Measurements from ENCODE around the gene ASXL1. TPM values are rescaled to one million over a fixed set of nuclear protein-coding genes. Genes with fewer than 3 reads are reported as not detected.
"Not testable (repeated sequence)": the region's sequence is repeated elsewhere in the genome, so short reads cannot be mapped to it uniquely, and the experiment has no call there.

ASXL1 gene
- total RNA-seq, 2 donors from 2014 or later: 74.5 to 135 TPM

- no peak for TF ChIP-seq CTCF (IDR thresholded peaks at IDR 0.05)
- DNase-seq (ENCODE audit: low spot score) (no peak), ATAC-seq (ENCODE audit: insufficient number of reproducible peaks, low FRiP score, low read depth) (no peak)
- H3K9me3 ChIP-seq: no peaks in the 10 kb centered on the region
- no peak overlapping the region for H3K27ac ChIP-seq
- no peaks in the 10 kb centered on the region for H3K27me3 ChIP-seq (replicated peaks; ENCODE audit: insufficient read depth)
- no peak overlapping the region for H3K4me3 ChIP-seq
- H3K36me3 ChIP-seq: no peaks in the 10 kb centered on the region
- peaks cover 0 to 6% of the 10 kb centered on the region in 2 donors for H3K4me1 ChIP-seq (ENCODE audit: control insufficient read depth in 1 of 2, low read depth in 2 of 2)
Observed at GRCh38 chr20:32404017-32404416, 45.9 kb downstream of the ASXL1 start.

- peaks cover 0 to 6% of the 10 kb centered on the region in 2 donors for H3K4me1 ChIP-seq (ENCODE audit: control insufficient read depth in 1 of 2, low read depth in 2 of 2)
- no peaks in the 10 kb centered on the region for H3K9me3 ChIP-seq
- TF ChIP-seq CTCF (IDR thresholded peaks at IDR 0.05): no peak
- no peaks in the 10 kb centered on the region for H3K27me3 ChIP-seq (replicated peaks; ENCODE audit: insufficient read depth)
- no peak for DNase-seq (ENCODE audit: low spot score)
- H3K27ac ChIP-seq: no peak overlapping the region
- no peak for ATAC-seq (ENCODE audit: insufficient number of reproducible peaks, low FRiP score, low read depth)
- H3K4me3 ChIP-seq: no peak overlapping the region
- no peaks in the 10 kb centered on the region for H3K36me3 ChIP-seq
Observed at GRCh38 chr20:32406701-32407100, 48.6 kb downstream of the ASXL1 start.

- not testable (repeated sequence) for H3K4me3 ChIP-seq; DNase-seq (ENCODE audit: low spot score); H3K36me3 ChIP-seq; H3K27ac ChIP-seq; H3K27me3 ChIP-seq (replicated peaks; ENCODE audit: insufficient read depth); ATAC-seq (ENCODE audit: insufficient number of reproducible peaks, low FRiP score, low read depth); H3K9me3 ChIP-seq; H3K4me1 ChIP-seq (ENCODE audit: control insufficient read depth in 1 of 2, low read depth in 2 of 2)
Observed at GRCh38 chr20:32407131-32407750, 49.1 kb downstream of the ASXL1 start.

- Histone ChIP-seq H3K36me3 (no peaks in the 10 kb centered on the region), H3K4me3 (no peak overlapping the region), H3K9me3 (no peaks in the 10 kb centered on the region), H3K27me3 (replicated peaks; ENCODE audit: insufficient read depth) (no peaks in the 10 kb centered on the region), H3K4me1 (ENCODE audit: control insufficient read depth in 1 of 2, low read depth in 2 of 2) (peaks cover 11 to 20% of the 10 kb centered on the region in 2 donors), H3K27ac (no peak overlapping the region)
- no peak for ATAC-seq (ENCODE audit: insufficient number of reproducible peaks, low FRiP score, low read depth)
- no peak for TF ChIP-seq CTCF (IDR thresholded peaks at IDR 0.05)
- no peak for DNase-seq (ENCODE audit: low spot score)
Observed at GRCh38 chr20:32411955-32412706, 54.0 kb downstream of the ASXL1 start.

GRCh38 chr20:32415494-32415893 is 57.4 kb downstream of the ASXL1 start:
- Histone ChIP-seq H3K27me3 (replicated peaks; ENCODE audit: insufficient read depth) (no peaks in the 10 kb centered on the region), H3K4me1 (ENCODE audit: control insufficient read depth in 1 of 2, low read depth in 2 of 2) (peaks cover 11 to 14% of the 10 kb centered on the region in 2 donors), H3K4me3 (no peak overlapping the region), H3K9me3 (no peaks in the 10 kb centered on the region), H3K27ac (no peak overlapping the region), H3K36me3 (no peaks in the 10 kb centered on the region)
- ATAC-seq (ENCODE audit: insufficient number of reproducible peaks, low FRiP score, low read depth) (no peak), DNase-seq (ENCODE audit: low spot score) (no peak)
- no peak for TF ChIP-seq CTCF (IDR thresholded peaks at IDR 0.05)
